HG03565 (cell line): Measurements from ENCODE around the gene KAZN.

Experiments
- ATAC-seq: cut with Tn5 transposase; IDR thresholded peaks from one replicate; pipeline ENCODE4 v1.9.1; 2021; ENCODE audit warnings: mild to moderate bottlenecking, moderate library complexity; ENCODE audit not compliant: unreplicated experiment

KAZN gene

GRCh38 chr1:14897997-14898645 lies 299.6 kb downstream of the KAZN start:
- ATAC-seq: no peak

GRCh38 chr1:14899686-14900085 lies 301.2 kb downstream of the KAZN start:
- ATAC-seq: no peak

GRCh38 chr1:14901371-14901954 lies 303.0 kb downstream of the KAZN start:
- ATAC-seq: no peak

GRCh38 chr1:14903922-14904321 lies 305.4 kb downstream of the KAZN start:
- ATAC-seq: no peak

- no peak for ATAC-seq
Measured at GRCh38 chr1:14906665-14907064, 308.2 kb downstream of the KAZN start.

- no peak for ATAC-seq
Measured at GRCh38 chr1:14907416-14907815, 308.9 kb downstream of the KAZN start.

- no peak for ATAC-seq
Measured at GRCh38 chr1:14909273-14909672, 310.8 kb downstream of the KAZN start.

- ATAC-seq: no peak
Measured at GRCh38 chr1:14909920-14910460, 311.5 kb downstream of the KAZN start.

GRCh38 chr1:14910984-14911721 lies 312.7 kb downstream of the KAZN start:
- no peak for ATAC-seq

- ATAC-seq: no peak
Measured at GRCh38 chr1:14912839-14913481, 314.5 kb downstream of the KAZN start.

- ATAC-seq: no peak
Measured at GRCh38 chr1:14913482-14914177, 315.1 kb downstream of the KAZN start.

- no peak for ATAC-seq
Measured at GRCh38 chr1:14914351-14914988, 316.0 kb downstream of the KAZN start.

- no peak for ATAC-seq
Measured at GRCh38 chr1:14915356-14916054, 317.0 kb downstream of the KAZN start.

- ATAC-seq: no peak
Measured at GRCh38 chr1:14919289-14919688, 320.8 kb downstream of the KAZN start.

GRCh38 chr1:14919751-14920150 lies 321.3 kb downstream of the KAZN start:
- ATAC-seq: no peak

GRCh38 chr1:14921057-14921456 lies 322.6 kb downstream of the KAZN start:
- ATAC-seq: no peak

- ATAC-seq: no peak
Measured at GRCh38 chr1:14922942-14923726, 324.6 kb downstream of the KAZN start.

- ATAC-seq: no peak
Measured at GRCh38 chr1:14923727-14924452, 325.4 kb downstream of the KAZN start.
